Caki2 (cell line): ENCODE measurements around the gene TBC1D20. TPM values are rescaled to one million over a fixed set of nuclear protein-coding genes. Genes with fewer than 3 reads are reported as not detected.
"Not testable (repeated sequence)": the region's sequence is repeated elsewhere in the genome, so short reads cannot be mapped to it uniquely, and the experiment has no call there.

ENCODE experiments used
- DNase-seq: peaks from one replicate; pipeline ENCODE4 v3.0.0-alpha.2; 2015; ENCODE audit warnings: low read depth
- in situ Hi-C: cut with HindIII; loops from 2 replicates; pipeline ENCODE4 v1.10.0; 2016; ENCODE audit warnings: low sequenced_read_pairs, low pct_unique_long_range_greater_than_20kb, mixed read lengths
- total RNA-seq: library from RNA; depleted of rRNA; stranded (reverse); fragments of >200 nt; shearing (Covaris generic); gene quantifications from 2 replicates; pipeline ENCODE4 v1.2.3, GENCODE V29; 2014; ENCODE audit warnings: low replicate concordance; rRNA removed

TBC1D20 gene
- 13.8 and 20.0 TPM in 2 replicates for total RNA-seq

GRCh38 chr20:462199-462991, at the start of gene TBC1D20:
TSS of gene TBC1D20 (minus strand) at chr20:462533. CDS start at chr20:462405, 128 bp downstream.
- in situ Hi-C loops, result no loop called here
- peak; percentile 79 for DNase-seq

- in situ Hi-C loops, DNase-seq: not testable (repeated sequence)
These were observed 48.2 kb upstream of the TBC1D20 start for GRCh38 chr20:510328-511057.

- in situ Hi-C loops, DNase-seq: not testable (repeated sequence)
These were observed 46.0 kb upstream of the TBC1D20 start for GRCh38 chr20:508364-508787.

- no peak for DNase-seq
- in situ Hi-C loops, result no loop called here
These were observed 45.5 kb upstream of the TBC1D20 start for GRCh38 chr20:507761-508332.

- in situ Hi-C loops, result no loop called here
These were observed 44.8 kb upstream of the TBC1D20 start for GRCh38 chr20:507006-507758.

GRCh38 chr20:504632-505075, 42.3 kb upstream of the TBC1D20 start:
- in situ Hi-C loops, result no loop called here
- no peak for DNase-seq

More at GRCh38 chr20:507006-507758, 44.8 kb upstream of the TBC1D20 start:
- DNase-seq, result no peak

- in situ Hi-C loops, result no loop called here
- DNase-seq, result no peak
These were observed 40.9 kb upstream of the TBC1D20 start for GRCh38 chr20:503048-503737.

GRCh38 chr20:497979-498378, 35.6 kb upstream of the TBC1D20 start:
- in situ Hi-C loops, result no loop called here
- no peak for DNase-seq

- in situ Hi-C loops, result no loop called here
- DNase-seq, result no peak
These were observed 33.9 kb upstream of the TBC1D20 start for GRCh38 chr20:496126-496696.

- in situ Hi-C loops, result no loop called here
- no peak for DNase-seq
These were observed 29.8 kb upstream of the TBC1D20 start for GRCh38 chr20:492159-492558.

GRCh38 chr20:487655-488054, 25.3 kb upstream of the TBC1D20 start:
- in situ Hi-C loops, result no loop called here
- no peak for DNase-seq

GRCh38 chr20:483815-484644, 21.7 kb upstream of the TBC1D20 start:
- in situ Hi-C loops, result no loop called here
- DNase-seq, result no peak

GRCh38 chr20:481167-481566, 18.8 kb upstream of the TBC1D20 start:
- in situ Hi-C loops, result no loop called here
- DNase-seq, result no peak

- in situ Hi-C loops, result no loop called here
- no peak for DNase-seq
These were observed 17.7 kb upstream of the TBC1D20 start for GRCh38 chr20:480044-480443.

GRCh38 chr20:479487-479886, 17.2 kb upstream of the TBC1D20 start:
- in situ Hi-C loops, result no loop called here
- no peak for DNase-seq

- in situ Hi-C loops, result no loop called here
- DNase-seq, result peak; percentile 56
These were observed 16.7 kb upstream of the TBC1D20 start for GRCh38 chr20:478949-479429.
